Astrocyte of the cerebellum (primary cell): ENCODE results near the gene HOXB5.
A peak's percentile ranks its signal among the peaks of the same experiment; 100 is the strongest.

Source experiments
- DNase-seq: peaks from one replicate; pipeline ENCODE4 v3.0.0-alpha.2; 2011; ENCODE audit warnings: low read depth
- H3K4me3 ChIP-seq: 2 replicates; pipeline ENCODE4 v1.5.1; 2011; ENCODE audit warnings: mild to moderate bottlenecking, low read depth, low read length, moderate library complexity
- CTCF ChIP-seq: IDR thresholded peaks from 2 replicates; pipeline ENCODE4 v1.5.1; 2012; ENCODE audit warnings: low read length, low read depth, moderate library complexity, mild to moderate bottlenecking; ENCODE audit errors: missing control alignments
- in situ Hi-C: cut with HindIII; loops from 2 replicates; pipeline ENCODE4 v1.10.0; 2017; ENCODE audit warnings: low sequenced_read_pairs

HOXB5 gene

GRCh38 chr17:48586355-48587258 lies 7.0 kb downstream of the HOXB5 start:
- H3K4me3 ChIP-seq, result peak overlapping the region; percentile 50
- DNase-seq, result no peak
- TF ChIP-seq CTCF, result no peak
- in situ Hi-C loops, result no loop called here

GRCh38 chr17:48584223-48584741 lies 9.3 kb downstream of the HOXB5 start:
- no peak for TF ChIP-seq CTCF
- H3K4me3 ChIP-seq, result peak overlapping the region; percentile 50
- no peak for DNase-seq
- in situ Hi-C loops, result no loop called here

- no peak for TF ChIP-seq CTCF
- in situ Hi-C loops, result no loop called here
- no peak overlapping the region for H3K4me3 ChIP-seq
- no peak for DNase-seq
These were observed 9.8 kb downstream of the HOXB5 start for GRCh38 chr17:48583708-48584222.

- DNase-seq, result no peak
- H3K4me3 ChIP-seq, result peak overlapping the region; percentile 82
- TF ChIP-seq CTCF, result no peak
- in situ Hi-C loops, result no loop called here
These were observed 10.9 kb downstream of the HOXB5 start for GRCh38 chr17:48582750-48583069.

GRCh38 chr17:48579760-48580554 lies 13.6 kb downstream of the HOXB5 start:
- peak overlapping the region; percentile 82 for H3K4me3 ChIP-seq
- in situ Hi-C loops, result no loop called here
- no peak for TF ChIP-seq CTCF
- DNase-seq, result no peak

- in situ Hi-C loops, result no loop called here
- no peak for TF ChIP-seq CTCF
- DNase-seq, result no peak
- H3K4me3 ChIP-seq, result peak overlapping the region; percentile 82
These were observed 14.2 kb downstream of the HOXB5 start for GRCh38 chr17:48579471-48579759.
